NCI-H2171 (cell line): ENCODE measurements around the gene MEIOC.
"Not testable (repeated sequence)": the region's sequence is repeated elsewhere in the genome, so short reads cannot be mapped to it uniquely, and the experiment has no call there.

Source experiments
- DNase-seq: peaks from one replicate; lab custom pipeline; 2025; lab: John Stamatoyannopoulos, UW

MEIOC gene

GRCh38 chr17:44655983-44656710, at the start of gene MEIOC:
Gene MEIOC, plus strand, starts transcription at chr17:44656468. Its CDS starts 146 bp downstream, at chr17:44656614.
- peak; percentile 78 for DNase-seq

- DNase-seq = no peak
Observed at GRCh38 chr17:44606658-44607057, 49.6 kb upstream of the MEIOC start.

- DNase-seq = no peak
Observed at GRCh38 chr17:44607836-44608690, 48.2 kb upstream of the MEIOC start.

GRCh38 chr17:44608727-44609435, 47.4 kb upstream of the MEIOC start:
- DNase-seq = no peak

- no peak for DNase-seq
Observed at GRCh38 chr17:44610331-44610730, 45.9 kb upstream of the MEIOC start.

- DNase-seq = no peak
Observed at GRCh38 chr17:44610871-44611270, 45.4 kb upstream of the MEIOC start.

GRCh38 chr17:44614862-44615261, 41.4 kb upstream of the MEIOC start:
- no peak for DNase-seq

GRCh38 chr17:44618652-44619051, 37.6 kb upstream of the MEIOC start:
- not testable (repeated sequence) for DNase-seq

- DNase-seq = no peak
Observed at GRCh38 chr17:44623070-44623725, 33.1 kb upstream of the MEIOC start.

- DNase-seq = no peak
Observed at GRCh38 chr17:44627513-44628242, 28.6 kb upstream of the MEIOC start.

GRCh38 chr17:44628243-44629188, 27.8 kb upstream of the MEIOC start:
- DNase-seq = no peak

GRCh38 chr17:44629314-44629713, 27.0 kb upstream of the MEIOC start:
- no peak for DNase-seq

GRCh38 chr17:44630703-44631102, 25.6 kb upstream of the MEIOC start:
- DNase-seq = no peak

GRCh38 chr17:44633998-44634397, 22.3 kb upstream of the MEIOC start:
- no peak for DNase-seq

GRCh38 chr17:44634401-44634800, 21.9 kb upstream of the MEIOC start:
- not testable (repeated sequence) for DNase-seq

- no peak for DNase-seq
Observed at GRCh38 chr17:44636562-44636961, 19.7 kb upstream of the MEIOC start.

- no peak for DNase-seq
Observed at GRCh38 chr17:44637066-44637465, 19.2 kb upstream of the MEIOC start.

GRCh38 chr17:44642834-44643233, 13.4 kb upstream of the MEIOC start:
- no peak for DNase-seq

- DNase-seq = no peak
Observed at GRCh38 chr17:44645341-44645740, 10.9 kb upstream of the MEIOC start.

GRCh38 chr17:44646280-44646679, 10.0 kb upstream of the MEIOC start:
- DNase-seq = no peak
